ENCODE measurements around the gene DNM3. TPM values are rescaled to one million over a fixed set of nuclear protein-coding genes. Genes with fewer than 3 reads are reported as not detected.

DNM3 gene
- total RNA-seq, 4 donors from 2014 or later: 2.7 to 3.3 TPM; not detected in 2

- in situ Hi-C loops (cut with MboI; ENCODE audit: low pct_ligation_motif_present in 1 of 4, low pct_unique_long_range_greater_than_20kb in 1 of 4, low sequenced_read_pairs in 3 of 4): loop anchor here in 2 of 4 donors (25.0 kb wide), 1 partner anchor 316 kb away; the partner anchor contains the start of gene C1orf105 (in 2 of the 2)
- no peak for DNase-seq
Measured at GRCh38 chr1:172095846-172096245, 254.5 kb downstream of the DNM3 start.

GRCh38 chr1:172105230-172105629 is 263.9 kb downstream of the DNM3 start:
- H3K27me3 ChIP-seq: no peaks in the 10 kb centered on the region
- no peaks in the 10 kb centered on the region for H3K9me3 ChIP-seq
- no peak overlapping the region for H3K4me3 ChIP-seq
- H3K36me3 ChIP-seq: no peaks in the 10 kb centered on the region
- H3K27ac ChIP-seq: no peak overlapping the region
- in situ Hi-C loops (cut with MboI; ENCODE audit: low pct_ligation_motif_present in 1 of 4, low pct_unique_long_range_greater_than_20kb in 1 of 4, low sequenced_read_pairs in 3 of 4): no loop called here
- TF ChIP-seq EP300 (IDR thresholded peaks at IDR 0.05; ENCODE audit: low read depth) (no peak), POLR2AphosphoS5 (IDR thresholded peaks at IDR 0.05) (no peak), POLR2A (IDR thresholded peaks at IDR 0.05) (no peak), CTCF (IDR thresholded peaks at IDR 0.05) (no peak)
- intact Hi-C loops (cut with DNase I; ENCODE audit: low total_unique reads): no loop called here
- no peaks in the 10 kb centered on the region for H3K4me1 ChIP-seq
- no peak for DNase-seq

More at GRCh38 chr1:172095846-172096245, 254.5 kb downstream of the DNM3 start:
- Histone ChIP-seq H3K4me3 (no peak overlapping the region), H3K27me3 (no peaks in the 10 kb centered on the region), H3K36me3 (no peaks in the 10 kb centered on the region), H3K4me1 (no peaks in the 10 kb centered on the region), H3K27ac (no peak overlapping the region), H3K9me3 (no peaks in the 10 kb centered on the region)
- TF ChIP-seq EP300 (IDR thresholded peaks at IDR 0.05; ENCODE audit: low read depth): no peak
- TF ChIP-seq POLR2A (IDR thresholded peaks at IDR 0.05): no peak
- no peak for TF ChIP-seq CTCF (IDR thresholded peaks at IDR 0.05)
- no peak for TF ChIP-seq POLR2AphosphoS5 (IDR thresholded peaks at IDR 0.05)
- 68 to 77% methylated on average over 2 of the region's 2 CpGs for whole genome bisulfite sequencing, 2 donors (ENCODE audit: low coverage in 1 of 2)
- intact Hi-C loops (cut with DNase I; ENCODE audit: low total_unique reads): no loop called here

- Histone ChIP-seq H3K4me1 (no peaks in the 10 kb centered on the region), H3K36me3 (no peaks in the 10 kb centered on the region), H3K27ac (no peak overlapping the region), H3K4me3 (no peak overlapping the region), H3K27me3 (no peaks in the 10 kb centered on the region), H3K9me3 (no peaks in the 10 kb centered on the region)
- WGBS, 2 donors (ENCODE audit: low coverage in 1 of 2): 68 to 75% methylated on average over 4 of the region's 4 CpGs
- TF ChIP-seq CTCF (IDR thresholded peaks at IDR 0.05) (no peak), POLR2AphosphoS5 (IDR thresholded peaks at IDR 0.05) (no peak), POLR2A (IDR thresholded peaks at IDR 0.05) (no peak), EP300 (IDR thresholded peaks at IDR 0.05; ENCODE audit: low read depth) (no peak)
- DNase-seq: no peak
- in situ Hi-C loops (cut with MboI; ENCODE audit: low pct_ligation_motif_present in 1 of 4, low pct_unique_long_range_greater_than_20kb in 1 of 4, low sequenced_read_pairs in 3 of 4) (no loop called here), intact Hi-C loops (cut with DNase I; ENCODE audit: low total_unique reads) (no loop called here)
Measured at GRCh38 chr1:172107316-172107975, 266.1 kb downstream of the DNM3 start.

GRCh38 chr1:172108161-172108893 is 267.0 kb downstream of the DNM3 start:
- in situ Hi-C loops (cut with MboI; ENCODE audit: low pct_ligation_motif_present in 1 of 4, low pct_unique_long_range_greater_than_20kb in 1 of 4, low sequenced_read_pairs in 3 of 4) (no loop called here), intact Hi-C loops (cut with DNase I; ENCODE audit: low total_unique reads) (no loop called here)
- no peak for DNase-seq
- no peaks in the 10 kb centered on the region for H3K36me3 ChIP-seq
- TF ChIP-seq CTCF (IDR thresholded peaks at IDR 0.05): no peak
- TF ChIP-seq POLR2A (IDR thresholded peaks at IDR 0.05): no peak
- H3K27ac ChIP-seq: no peak overlapping the region
- no peaks in the 10 kb centered on the region for H3K9me3 ChIP-seq
- no peaks in the 10 kb centered on the region for H3K27me3 ChIP-seq
- no peak overlapping the region for H3K4me3 ChIP-seq
- no peaks in the 10 kb centered on the region for H3K4me1 ChIP-seq
